Adrenal gland (tissue), 5 donors: ENCODE measurements around the gene EID3.

Source experiments
- CTCF ChIP-seq, 6 experiments: fragments of 450-650 bp in 4 of 6; fragments of 200-600 bp in 2 of 6; sonication (generic) in 1 of 6; IDR thresholded peaks; 1 replicate in 5 of 6; 2 replicates in 1 of 6; pipeline versions ENCODE4 v1.5.1 to v1.8.0; 2016 to 2021; ENCODE audit warnings: antibody characterized with exemption in 6 of 6, mild to moderate bottlenecking in 2 of 6, moderate library complexity in 1 of 6
- POLR2A ChIP-seq, 2 donors: fragments of 450-650 bp; IDR thresholded peaks; one replicate each; pipeline ENCODE4 v1.6.1; 2017; ENCODE audit warnings: antibody characterized with exemption in 2 of 2, mild to moderate bottlenecking in 2 of 2, moderate library complexity in 1 of 2
- donor health status: DM: no; HTN: no; CAD: no.

- TF ChIP-seq CTCF (IDR thresholded peaks at IDR 0.05) (no peak), POLR2A (IDR thresholded peaks at IDR 0.05) (no peak)
These were observed 44.0 kb downstream of the EID3 start for GRCh38 chr12:104347374-104348075.
